Ishikawa (cell line): Measurements from ENCODE around the gene CACUL1.

Source experiments
- CEBPB ChIP-seq: IDR thresholded peaks from 2 replicates; pipeline ENCODE4 v1.6.1; 2012
- CREB1 ChIP-seq: IDR thresholded peaks from 2 replicates; pipeline ENCODE4 v1.6.1; 2012; ENCODE audit warnings: low read depth
- EGR1 ChIP-seq: IDR thresholded peaks from 2 replicates; pipeline ENCODE4 v1.6.1; 2012
- EP300 ChIP-seq: IDR thresholded peaks from 2 replicates; pipeline ENCODE4 v1.6.1; 2012; ENCODE audit warnings: borderline replicate concordance
- FOXM1 ChIP-seq: IDR thresholded peaks from 2 replicates; pipeline ENCODE4 v1.6.1; 2012; ENCODE audit warnings: low read depth, borderline replicate concordance
- MAX ChIP-seq: IDR thresholded peaks from 2 replicates; pipeline ENCODE4 v1.6.1; 2012
- NFIC ChIP-seq: IDR thresholded peaks from 2 replicates; pipeline ENCODE4 v1.6.1; 2012
- RAD21 ChIP-seq: IDR thresholded peaks from 2 replicates; pipeline ENCODE4 v1.6.1; 2012; ENCODE audit warnings: low read depth
- REST ChIP-seq: IDR thresholded peaks from 2 replicates; pipeline ENCODE4 v1.6.1; 2012; ENCODE audit warnings: low read depth, mild to moderate bottlenecking
- TAF1 ChIP-seq: IDR thresholded peaks from 2 replicates; pipeline ENCODE4 v1.6.1; 2012; ENCODE audit warnings: low read depth, mild to moderate bottlenecking
- TCF12 ChIP-seq: IDR thresholded peaks from 2 replicates; pipeline ENCODE4 v1.6.1; 2012; ENCODE audit warnings: low read depth
- TEAD4 ChIP-seq: IDR thresholded peaks from 2 replicates; pipeline ENCODE4 v1.6.1; 2012
- USF1 ChIP-seq: IDR thresholded peaks from 2 replicates; pipeline ENCODE4 v1.6.1; 2012
- YY1 ChIP-seq: IDR thresholded peaks from 2 replicates; pipeline ENCODE4 v1.6.1; 2012; ENCODE audit warnings: low read depth
- ZBTB7A ChIP-seq: IDR thresholded peaks from 2 replicates; pipeline ENCODE4 v1.6.1; 2012; ENCODE audit warnings: low read depth

The CACUL1 gene

GRCh38 chr10:118729641-118730258 lies 25.0 kb downstream of the CACUL1 start:
- TF ChIP-seq RAD21, result no peak
- no peak for TF ChIP-seq USF1
- no peak for TF ChIP-seq ZBTB7A
- no peak for TF ChIP-seq FOXM1
- TF ChIP-seq YY1, result no peak
- no peak for TF ChIP-seq TCF12
- no peak for TF ChIP-seq REST
- TF ChIP-seq EP300, result no peak
- no peak for TF ChIP-seq TAF1
- TF ChIP-seq CEBPB, result no peak

- TF ChIP-seq EP300 (no peak), RAD21 (no peak), MAX (no peak), TCF12 (no peak), EGR1 (no peak), REST (no peak), CEBPB (no peak), YY1 (no peak), NFIC (no peak), USF1 (no peak), ZBTB7A (no peak)
Observed at GRCh38 chr10:118729200-118729599, 25.6 kb downstream of the CACUL1 start.

- TF ChIP-seq CREB1 (no peak), TAF1 (no peak), TCF12 (no peak), MAX (no peak), TEAD4 (no peak), ZBTB7A (no peak), FOXM1 (no peak), NFIC (no peak), RAD21 (no peak), USF1 (no peak), CEBPB (no peak), EGR1 (no peak), YY1 (no peak), REST (no peak), EP300 (no peak)
Observed at GRCh38 chr10:118725886-118726500, 28.8 kb downstream of the CACUL1 start.

- TF ChIP-seq USF1 (no peak), CREB1 (no peak), YY1 (no peak), TEAD4 (no peak), MAX (no peak), REST (no peak), FOXM1 (no peak)
Observed at GRCh38 chr10:118723466-118723865, 31.3 kb downstream of the CACUL1 start.
